NCI-H1930 (cell line): ENCODE measurements around the gene BTN3A1.
"Not testable (repeated sequence)": the region's sequence is repeated elsewhere in the genome, so short reads cannot be mapped to it uniquely, and the experiment has no call there.

Experiments
- DNase-seq, 2 experiments: peaks; one replicate each; lab custom pipeline; 2025; lab: John Stamatoyannopoulos, UW

Gene BTN3A1

DNA sequence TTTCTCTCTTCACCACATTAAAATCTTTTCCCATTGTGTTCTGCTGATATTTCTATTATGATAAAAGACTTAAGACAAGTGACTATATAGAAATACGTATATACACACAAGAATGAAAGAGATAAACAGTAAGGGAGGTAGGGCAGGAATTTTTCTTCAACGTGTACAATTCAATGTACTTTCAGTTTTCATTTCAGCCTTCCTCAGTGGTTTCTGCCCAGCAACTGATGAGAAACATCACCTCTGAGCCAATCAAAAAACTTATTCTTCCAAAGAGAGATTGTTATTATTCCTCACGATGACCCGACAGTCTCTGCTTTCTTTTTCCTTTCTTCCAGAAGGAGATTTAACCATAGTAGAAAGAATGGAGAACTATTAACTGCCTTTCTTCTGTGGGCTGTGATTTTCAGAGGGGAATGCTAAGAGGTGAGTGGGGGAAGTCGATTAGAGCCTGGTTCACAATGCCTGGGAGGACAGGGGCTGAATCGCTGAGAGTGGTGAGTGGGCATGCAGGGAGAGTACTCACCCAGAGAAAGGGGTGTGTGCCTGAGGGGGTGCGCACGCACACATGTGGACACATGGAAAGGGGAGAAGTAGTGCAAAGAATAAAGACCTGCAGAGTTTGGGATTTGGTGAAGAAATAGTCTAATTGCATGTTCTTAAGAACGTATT lies at the start of gene BTN3A1:
BTN3A1 (plus strand) TSS at position 289 of the 672 bp plus-strand sequence. CDS start 3,289 bp downstream, outside the sequence.
- peak; percentile 45 to 60 for DNase-seq

DNA sequence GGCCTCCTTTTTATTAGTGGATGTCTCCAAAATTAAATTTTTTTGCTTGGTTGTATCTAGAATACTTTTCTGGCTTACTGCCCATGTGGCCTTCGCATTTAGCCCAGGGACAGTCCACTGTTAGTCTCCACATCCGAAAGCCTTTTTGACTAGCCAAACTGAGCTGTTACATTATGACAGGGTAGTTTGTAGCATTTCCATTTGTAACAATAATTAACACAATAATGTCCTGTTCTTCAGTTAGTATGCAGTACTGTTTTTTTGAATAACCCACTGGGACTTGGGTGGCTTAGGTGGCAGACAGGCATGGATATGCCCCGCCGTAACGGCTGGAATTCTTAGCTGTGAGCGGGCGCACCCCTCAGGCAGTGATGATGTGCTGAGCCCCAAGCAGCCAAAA lies 49.8 kb upstream of the BTN3A1 start:
- DNase-seq = no peak

DNA sequence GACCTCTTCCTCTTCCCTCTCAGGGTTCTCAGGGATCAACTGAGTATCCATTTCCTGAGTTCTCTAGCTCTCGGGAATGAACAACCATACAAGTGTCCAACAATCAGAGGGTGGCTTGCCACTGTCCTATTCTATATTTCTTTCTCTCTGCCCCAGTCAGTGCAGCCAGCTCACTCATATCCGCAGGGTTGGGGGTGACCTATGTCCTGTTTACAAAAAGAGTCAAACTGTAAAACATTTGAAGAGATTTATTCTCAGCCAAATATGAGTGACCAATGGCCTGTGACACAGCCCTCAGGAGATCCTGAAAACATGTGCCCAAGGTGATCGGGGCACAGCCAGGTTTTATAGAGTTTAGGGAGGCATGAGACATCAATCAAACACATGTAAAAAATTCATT lies 47.9 kb upstream of the BTN3A1 start:
- no peak for DNase-seq

DNA sequence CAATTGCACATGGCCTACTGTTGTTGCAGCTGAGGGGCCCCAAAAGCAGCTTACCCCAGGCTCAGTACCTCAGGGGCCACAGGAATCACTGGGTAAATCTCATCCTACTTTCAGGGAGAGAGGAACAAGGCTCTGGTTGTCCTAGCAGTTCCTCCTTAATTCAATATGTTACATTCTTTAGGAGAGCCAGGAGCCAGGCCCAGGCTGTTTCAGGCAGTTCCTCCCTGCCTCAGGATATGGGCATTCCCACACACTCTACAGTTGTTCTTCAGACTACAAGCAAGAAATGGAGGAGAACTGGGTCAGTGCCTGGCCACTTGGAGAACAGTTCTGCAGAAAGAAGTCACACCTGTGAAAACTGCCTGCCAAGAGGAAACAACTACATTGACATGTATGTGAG lies 46.7 kb upstream of the BTN3A1 start:
- no peak for DNase-seq

DNA sequence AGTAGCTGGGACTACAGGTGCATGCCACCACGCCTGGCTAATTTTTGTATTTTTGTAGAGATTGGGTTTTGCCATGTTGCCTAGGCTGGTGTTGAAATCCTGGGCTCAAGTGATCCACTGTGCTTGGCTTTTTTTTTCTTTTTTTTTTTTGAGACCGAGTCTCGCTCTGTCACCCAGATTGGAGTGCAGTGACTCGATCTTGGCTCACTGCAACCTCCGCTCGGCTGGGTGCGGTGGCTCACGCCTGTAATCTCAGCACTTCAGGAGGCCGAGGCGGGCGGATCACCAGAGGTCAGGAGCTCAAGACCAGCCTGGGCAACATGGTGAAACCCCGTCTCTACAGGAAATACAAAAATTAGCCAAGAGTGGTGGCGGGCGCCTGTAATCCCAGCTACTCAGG lies 44.5 kb upstream of the BTN3A1 start:
- DNase-seq = not testable (repeated sequence)

DNA sequence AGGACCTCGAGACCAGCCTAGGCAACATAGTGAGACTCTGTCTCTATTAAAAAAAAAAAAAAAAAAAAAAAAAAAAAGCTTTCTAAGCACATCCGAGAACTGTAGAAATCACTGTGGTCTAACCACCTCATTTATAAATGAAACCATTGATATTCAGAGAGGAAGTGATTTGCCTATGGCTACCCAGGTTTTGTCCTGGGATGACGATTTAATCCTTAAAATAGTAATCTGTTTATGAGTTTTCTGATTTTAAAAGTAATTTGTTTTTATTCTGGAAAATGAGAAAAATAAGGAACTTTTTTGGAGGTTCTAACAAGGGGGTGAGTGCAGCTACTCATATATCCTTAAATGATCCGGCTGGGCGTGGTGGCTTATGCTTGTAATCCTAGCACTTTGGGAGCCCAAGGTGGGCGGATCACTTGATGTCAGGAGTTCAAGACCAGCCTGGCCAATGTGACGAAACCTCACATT lies 43.5 kb upstream of the BTN3A1 start:
- no peak for DNase-seq

DNA sequence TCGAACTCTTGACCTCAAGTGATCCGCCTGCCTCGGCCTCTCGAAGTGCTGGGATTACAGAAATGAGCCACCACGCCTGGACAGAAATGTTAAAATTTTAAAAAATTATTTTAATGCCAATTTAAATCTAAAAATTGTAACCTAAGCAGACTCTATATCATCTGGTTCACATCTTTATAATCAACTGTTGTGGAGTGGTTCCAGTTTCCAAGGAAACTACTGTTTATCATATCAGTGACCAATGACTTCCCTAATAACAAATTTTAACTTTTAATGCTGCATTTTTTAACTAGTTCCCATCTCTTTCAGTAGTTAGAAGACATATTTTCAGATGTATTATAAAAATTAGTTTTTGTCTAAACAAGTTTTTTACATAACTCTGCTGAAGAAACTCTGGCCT lies 42.3 kb upstream of the BTN3A1 start:
- no peak for DNase-seq

DNA sequence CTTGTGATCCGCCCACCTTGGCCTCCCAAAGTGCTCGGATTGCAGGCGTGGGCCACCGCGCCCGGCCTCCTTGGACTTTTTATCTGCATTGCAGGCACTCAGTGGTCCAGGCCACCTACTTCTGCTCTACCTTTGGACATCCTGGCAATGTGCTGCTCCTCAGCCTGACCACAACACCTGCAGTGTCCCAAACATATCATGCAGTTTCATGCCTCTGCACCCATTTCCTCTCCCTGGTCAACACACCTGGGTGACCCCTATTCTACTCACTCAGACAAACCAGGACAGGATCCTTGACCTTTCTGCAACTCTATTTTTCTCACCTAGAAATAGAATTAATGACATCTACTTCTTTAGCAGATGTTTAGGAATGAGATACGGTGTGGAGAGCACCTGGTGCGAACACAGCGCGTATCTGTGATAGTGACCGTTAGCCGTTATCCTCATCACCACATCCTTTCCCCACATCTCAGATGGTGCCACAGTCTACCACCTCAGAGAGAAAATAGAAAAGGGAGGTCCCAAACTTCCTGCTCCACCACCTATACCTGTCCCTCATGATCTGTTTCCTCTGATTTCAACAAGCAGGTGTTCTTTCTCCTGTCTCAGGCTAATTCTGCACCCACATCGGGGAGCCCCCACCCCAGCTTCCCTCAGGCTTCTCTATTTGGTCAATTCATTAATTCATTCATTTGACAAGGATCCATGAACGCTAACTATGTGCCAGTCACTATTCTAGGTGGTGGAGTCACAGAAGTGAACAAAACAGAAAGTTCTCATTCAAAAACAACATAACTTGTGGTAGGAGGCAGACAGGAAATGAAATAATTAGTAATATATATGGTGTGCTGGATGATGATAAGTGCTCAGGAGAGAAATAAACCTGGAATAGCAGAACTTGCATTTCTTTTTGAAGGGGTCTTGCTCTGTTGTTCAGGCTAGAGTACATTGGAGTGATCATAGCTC lies 41.3 kb upstream of the BTN3A1 start:
- no peak for DNase-seq

DNA sequence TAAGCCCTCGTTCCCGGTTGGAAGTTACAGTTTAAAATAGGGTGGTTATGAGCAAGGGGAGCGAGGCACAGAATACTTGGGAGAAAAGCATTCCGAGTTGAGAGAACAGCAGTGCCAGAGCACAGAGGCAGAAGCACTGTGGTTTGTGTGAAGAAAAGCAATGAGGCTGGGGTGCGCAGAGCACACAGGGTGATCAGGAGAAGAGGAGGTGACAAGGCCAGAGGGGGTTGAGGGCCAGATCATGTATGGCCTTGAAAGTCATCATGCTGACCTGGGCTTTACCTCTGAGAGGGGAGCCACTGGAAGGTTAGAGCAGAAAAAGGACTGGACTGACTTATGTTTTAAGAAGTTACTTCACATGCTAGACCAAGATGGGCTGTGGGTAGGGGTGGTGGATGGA lies 40.5 kb upstream of the BTN3A1 start:
- DNase-seq = no peak

DNA sequence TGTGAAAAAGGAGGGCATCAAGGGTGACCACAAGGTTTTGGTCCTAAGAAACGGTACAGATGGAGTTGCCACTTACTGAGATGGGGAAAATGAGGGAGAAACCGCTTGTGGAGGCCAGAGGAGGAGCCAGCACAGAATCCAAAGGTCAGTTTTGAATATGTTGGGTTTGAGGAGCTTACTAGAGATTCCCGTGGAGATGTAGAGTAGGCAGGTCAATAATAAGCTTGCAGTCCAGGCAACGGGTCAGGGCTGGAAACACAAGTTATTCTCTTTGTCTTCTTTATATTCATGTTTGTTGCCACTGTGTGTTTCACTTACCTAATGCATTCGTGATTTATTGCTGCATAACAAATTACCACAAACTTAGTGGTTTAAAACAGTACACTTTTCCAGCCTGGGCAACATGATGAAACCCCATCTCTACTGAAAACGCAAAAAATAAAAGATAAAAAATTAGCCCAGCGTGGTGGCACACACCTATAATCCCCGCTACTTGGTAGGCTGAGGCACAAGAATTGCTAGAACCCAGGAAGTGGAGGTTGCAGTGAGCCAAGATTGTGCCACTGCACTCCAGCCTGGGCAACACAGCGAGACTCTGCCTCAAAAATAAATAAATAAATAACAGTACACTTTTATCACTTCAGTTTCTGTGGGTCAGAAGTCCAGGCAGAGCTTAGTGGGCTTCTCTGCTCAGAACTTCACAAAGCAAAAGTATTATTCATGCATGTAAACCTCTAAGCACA lies 39.8 kb upstream of the BTN3A1 start:
- no peak for DNase-seq

DNA sequence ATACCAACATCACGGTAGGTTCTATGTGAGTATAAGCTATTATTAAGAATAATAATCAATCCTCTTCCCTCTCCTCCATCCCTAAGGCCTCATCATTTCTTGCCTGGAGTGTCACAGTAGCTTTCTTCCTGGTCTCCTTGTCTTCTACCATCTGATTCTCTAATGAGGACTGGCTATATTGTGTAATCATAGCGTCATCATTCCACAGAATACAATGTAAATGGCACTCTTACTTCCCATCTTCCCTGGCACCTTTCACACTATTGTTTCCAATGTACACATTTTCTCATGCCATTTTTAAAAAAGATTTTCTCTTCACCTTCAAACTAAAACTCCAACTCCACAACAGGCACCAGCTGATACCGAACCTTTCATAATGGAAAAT lies 39.2 kb upstream of the BTN3A1 start:
- no peak for DNase-seq

DNA sequence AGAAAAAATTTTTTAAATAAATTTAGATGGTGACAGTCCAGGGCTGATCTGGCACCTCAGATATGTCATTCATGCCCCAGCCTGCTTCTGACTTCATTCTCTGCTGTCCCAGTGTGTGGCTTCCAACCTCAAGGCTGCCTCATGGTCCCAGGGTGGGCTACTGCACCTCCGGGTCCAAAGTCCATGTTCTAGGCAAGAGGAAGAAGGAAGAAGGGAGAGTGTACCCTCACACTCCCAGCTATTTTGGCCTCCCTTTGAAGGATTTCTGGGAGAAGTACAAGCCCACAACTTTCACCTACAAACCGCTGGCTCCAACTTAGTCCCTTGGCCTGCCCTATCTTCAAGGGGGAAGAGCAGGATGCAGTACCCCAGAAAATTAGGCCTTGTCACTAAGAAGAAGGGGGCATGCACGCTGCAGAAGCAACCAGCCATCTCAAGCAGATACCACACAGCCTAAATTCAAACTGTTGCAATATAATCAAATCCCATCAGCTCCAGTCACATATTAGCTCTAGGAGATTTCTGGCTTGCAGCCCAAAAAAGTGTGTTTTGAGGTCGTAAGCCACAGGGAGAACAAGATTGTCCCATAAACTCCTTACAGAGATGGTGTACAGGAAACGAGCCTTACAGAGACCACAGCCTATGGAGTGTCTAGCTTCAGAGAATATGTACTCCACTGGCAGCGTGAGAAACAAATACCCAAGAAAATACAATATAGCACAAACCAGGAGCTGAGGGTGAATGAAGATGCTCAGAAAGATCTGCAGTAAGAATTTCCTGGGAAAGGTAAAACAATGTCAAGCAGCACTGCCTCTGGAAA lies 38.0 kb upstream of the BTN3A1 start:
- no peak for DNase-seq

DNA sequence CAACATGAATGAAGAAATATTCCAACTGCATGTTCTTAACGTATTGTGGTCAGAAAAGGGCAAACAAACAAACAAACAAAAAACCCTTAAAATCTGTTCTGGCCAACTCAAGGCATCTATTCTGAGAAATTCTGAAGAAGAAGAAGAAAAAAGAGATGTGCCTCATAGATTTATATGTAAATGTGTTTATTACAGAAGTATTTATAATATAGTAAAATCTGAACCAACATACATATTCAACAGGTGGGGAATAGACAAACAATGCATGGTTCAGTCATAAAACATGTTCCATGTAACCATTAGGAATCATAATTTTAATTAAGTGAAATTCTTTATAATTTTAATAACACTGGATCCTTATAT lies 36.5 kb upstream of the BTN3A1 start:
- no peak for DNase-seq

DNA sequence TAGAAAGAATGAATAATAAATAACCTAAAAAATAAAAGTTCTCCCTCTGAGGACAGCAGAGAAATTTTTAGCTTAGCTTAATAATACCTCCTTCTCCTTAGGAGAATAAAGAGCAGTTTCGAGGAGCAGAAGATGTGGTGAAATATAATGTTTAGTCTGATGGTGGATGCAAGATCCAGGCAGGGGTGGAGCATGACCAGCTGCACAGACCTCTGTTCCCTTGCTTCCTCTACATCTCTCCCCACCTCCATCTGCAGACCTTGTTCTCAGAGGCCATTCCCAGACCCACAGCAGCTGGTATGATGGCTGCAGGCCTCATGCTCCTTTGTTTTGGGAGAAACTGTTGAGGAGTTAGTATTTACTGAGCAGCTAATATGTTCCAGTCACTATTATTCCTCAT lies 35.6 kb upstream of the BTN3A1 start:
- no peak for DNase-seq

DNA sequence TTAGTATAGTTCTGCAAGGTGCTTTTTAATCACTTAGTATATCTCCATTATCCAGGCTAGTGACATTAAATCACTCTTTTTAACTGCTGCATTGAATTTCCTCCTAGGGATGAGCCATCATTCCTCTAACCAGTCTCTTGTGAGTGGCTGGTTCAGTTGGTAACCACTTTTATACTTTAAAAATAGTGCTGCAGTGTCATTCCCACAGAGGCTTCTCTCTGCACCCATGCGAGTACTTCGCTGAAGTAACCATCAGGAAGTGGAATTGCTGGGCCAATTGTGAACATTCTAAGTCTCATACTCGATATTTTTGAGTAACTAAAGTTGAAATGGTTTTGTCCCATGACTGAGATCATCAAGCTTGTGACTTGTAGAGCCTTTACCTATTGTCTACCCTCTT lies 35.0 kb upstream of the BTN3A1 start:
- DNase-seq = no peak

DNA sequence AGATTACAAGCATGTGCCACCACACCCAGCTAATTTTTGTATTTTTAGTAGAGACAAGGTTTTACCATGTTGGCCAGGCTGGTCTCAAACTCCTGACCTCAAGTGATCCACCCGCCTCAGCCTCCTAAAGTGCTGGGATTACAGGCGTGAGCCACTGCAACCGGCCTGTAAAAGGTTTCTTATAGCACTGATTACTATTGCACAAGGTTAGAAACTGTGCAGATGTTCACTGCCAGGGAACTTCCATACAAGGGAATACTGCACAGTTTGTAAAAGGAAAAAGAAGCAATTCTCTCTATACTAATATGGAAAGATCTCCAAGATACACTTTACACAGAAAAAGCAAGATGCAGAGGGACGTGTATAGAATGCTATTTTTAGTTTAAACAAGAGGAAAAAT lies 30.3 kb upstream of the BTN3A1 start:
- DNase-seq = not testable (repeated sequence)

DNA sequence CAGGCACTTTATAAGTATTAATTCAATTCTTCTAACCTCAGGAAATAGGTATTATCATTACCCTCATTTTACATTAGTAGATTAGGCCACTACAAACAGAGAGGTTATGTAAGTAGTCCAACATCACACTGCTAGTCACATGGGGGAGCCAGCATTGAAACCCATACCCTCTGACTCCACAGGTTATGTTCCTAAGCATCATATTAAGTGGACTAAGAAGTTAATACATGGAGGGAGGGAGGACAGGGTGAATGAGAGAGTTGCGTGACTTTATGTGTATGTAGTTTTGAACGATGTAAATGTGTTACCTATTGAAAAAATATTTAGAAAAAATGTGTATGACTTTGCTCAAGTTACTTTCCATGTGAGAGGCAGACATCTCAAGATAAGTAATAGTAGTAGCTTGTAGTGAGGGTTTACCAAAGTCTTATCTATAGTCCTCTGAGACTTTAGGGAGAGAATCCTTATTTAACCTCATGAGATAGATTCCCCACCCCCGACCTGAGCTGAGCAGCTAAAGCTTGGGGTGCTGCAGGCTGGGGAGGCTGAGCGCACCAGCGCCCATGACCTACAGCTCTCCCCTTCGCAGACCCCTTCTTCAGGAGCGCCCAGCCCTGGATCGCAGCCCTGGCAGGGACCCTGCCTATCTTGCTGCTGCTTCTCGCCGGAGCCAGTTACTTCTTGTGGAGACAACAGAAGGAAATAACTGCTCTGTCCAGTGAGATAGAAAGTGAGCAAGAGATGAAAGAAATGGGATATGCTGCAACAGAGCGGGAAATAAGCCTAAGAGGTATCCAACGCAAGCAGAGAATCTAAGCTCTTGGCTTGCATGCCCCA lies 29.5 kb upstream of the BTN3A1 start:
- DNase-seq = no peak

DNA sequence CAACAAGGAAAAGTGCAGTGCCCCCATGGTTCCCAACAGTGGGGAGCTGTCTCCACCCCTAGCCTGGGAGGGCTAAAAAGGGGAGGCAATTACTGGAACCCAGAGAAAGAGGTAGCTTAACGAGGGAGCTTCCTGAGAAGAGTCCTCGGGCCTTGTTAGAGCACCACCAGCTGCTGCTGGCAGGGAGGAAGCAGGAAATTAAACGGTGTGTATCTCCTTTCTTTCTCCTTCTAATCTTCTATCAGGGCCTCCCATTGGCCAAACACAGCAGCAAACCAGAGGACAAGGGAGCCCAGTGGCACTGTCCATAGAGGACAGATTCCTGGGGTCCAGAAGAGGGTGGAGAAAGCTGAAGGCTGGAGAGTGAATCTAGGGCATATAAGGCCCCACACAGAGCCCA lies 26.8 kb upstream of the BTN3A1 start:
- DNase-seq = no peak

DNA sequence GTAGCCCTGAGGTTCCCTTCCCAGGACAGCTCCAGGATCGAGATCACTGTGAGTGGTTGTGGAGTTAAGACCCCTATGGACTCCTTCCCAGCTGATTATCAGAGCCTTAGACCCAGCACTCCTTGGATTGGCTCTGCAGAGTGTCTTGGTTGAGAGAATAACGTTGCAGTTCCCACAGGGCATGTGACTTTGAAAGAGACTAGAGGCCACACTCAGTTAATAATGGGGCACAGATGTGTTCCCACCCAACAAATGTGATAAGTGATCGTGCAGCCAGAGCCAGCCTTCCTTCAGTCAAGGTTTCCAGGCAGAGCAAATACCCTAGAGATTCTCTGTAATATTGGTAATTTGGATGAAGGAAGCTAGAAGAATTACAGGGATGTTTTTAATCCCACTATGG lies 24.4 kb upstream of the BTN3A1 start:
- DNase-seq = no peak

DNA sequence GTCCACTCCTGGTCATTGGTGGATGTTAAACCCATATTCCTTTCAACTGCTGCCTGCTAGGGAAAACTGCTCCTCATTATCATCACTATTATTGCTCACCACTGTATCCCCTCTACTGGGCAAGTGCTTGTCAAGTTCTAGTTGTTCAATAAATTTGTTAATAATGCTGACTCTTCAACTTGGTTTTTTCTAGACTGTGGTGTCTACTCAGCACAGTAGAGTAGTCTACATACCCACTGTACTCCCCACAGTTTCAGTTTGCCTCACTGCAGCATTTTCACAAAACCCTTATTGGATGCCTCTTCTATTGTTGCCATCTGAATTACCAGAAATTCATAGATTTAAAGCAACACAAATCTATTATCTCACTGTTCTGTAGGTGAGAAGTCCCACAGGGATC lies 23.9 kb upstream of the BTN3A1 start:
- DNase-seq = not testable (repeated sequence)

DNA sequence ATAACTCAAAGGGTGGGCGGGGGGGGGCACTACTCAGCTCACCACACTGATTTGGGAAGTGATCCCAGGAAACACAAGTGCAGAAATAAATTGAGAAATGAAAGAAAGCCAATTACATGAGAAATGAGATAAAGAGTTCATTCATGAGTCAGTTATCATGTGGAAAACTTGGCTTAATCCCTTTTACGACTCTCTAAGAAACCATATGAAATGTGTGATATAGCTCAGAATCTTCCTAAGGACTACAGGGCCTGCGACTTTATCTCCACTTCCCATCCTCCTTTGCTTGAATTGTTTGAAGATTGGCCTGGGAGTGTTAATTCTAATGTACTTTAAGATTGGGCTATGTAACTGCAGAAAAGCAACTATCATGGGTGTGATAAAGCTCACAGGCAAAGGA lies 22.8 kb upstream of the BTN3A1 start:
- no peak for DNase-seq
